Naive thymus-derived CD4-positive, alpha-beta T cell (primary cell): ENCODE measurements around the gene ACOT9. TPM values are rescaled to one million over a fixed set of nuclear protein-coding genes. Genes with fewer than 3 reads are reported as not detected.
"Not testable (repeated sequence)": the region's sequence is repeated elsewhere in the genome, so short reads cannot be mapped to it uniquely, and the experiment has no call there.

Source experiments
- ATAC-seq: fragments of 150-1000 bp; cut with Tn5 transposase; 2 replicates; pipeline ENCODE4 v1.10.0; 2021; ENCODE audit warnings: mild to moderate bottlenecking, moderate library complexity
- CTCF ChIA-PET: fragments of 350-600 bp; sonication (Branson Sonifier 250); formaldehyde crosslinking; loops from one replicate; lab custom pipeline; 2021; ENCODE audit warnings: antibody characterized with exemption; lab: Charles Lee
- POLR2A ChIA-PET: fragments of 350-600 bp; sonication (Branson Sonifier 250); formaldehyde crosslinking; loops from one replicate; lab custom pipeline; 2021; ENCODE audit warnings: antibody characterized with exemption, inconsistent platforms; lab: Charles Lee
- DNase-seq, 9 donors: peaks; one replicate each; pipeline versions ENCODE4 v3.0.0 to v3.0.0-alpha.2; 2020 to 2022; ENCODE audit warnings: mixed read lengths in 1 of 9
- H3K27ac ChIP-seq: one replicate; pipeline ENCODE4 v1.7.0; 2013; ENCODE audit warnings: mild to moderate bottlenecking, low read depth, low read length, moderate library complexity
- H3K27me3 ChIP-seq, 2 donors: one replicate each; pipeline ENCODE4 v1.7.0; 2013; ENCODE audit warnings: low read length in 2 of 2, mild to moderate bottlenecking in 2 of 2, moderate library complexity in 2 of 2; ENCODE audit not compliant: control insufficient read depth in 2 of 2, insufficient read depth in 2 of 2
- H3K36me3 ChIP-seq, 3 experiments: 1 replicate in 2 of 3; 2 replicates in 1 of 3; pipeline ENCODE4 v1.7.0; 2013; ENCODE audit warnings: low read length in 3 of 3, mild to moderate bottlenecking in 3 of 3, moderate library complexity in 1 of 3; ENCODE audit not compliant: insufficient read depth in 3 of 3, control insufficient read depth in 2 of 3
- H3K4me1 ChIP-seq, 2 donors: one replicate each; pipeline ENCODE4 v1.7.0; 2013; ENCODE audit warnings: low read length in 2 of 2, mild to moderate bottlenecking in 2 of 2, moderate library complexity in 1 of 2; ENCODE audit not compliant: control insufficient read depth in 2 of 2, insufficient read depth in 2 of 2
- H3K4me3 ChIP-seq: 2 replicates; pipeline ENCODE4 v1.7.0; 2013; ENCODE audit warnings: mild to moderate bottlenecking, low read length
- H3K9me3 ChIP-seq, 3 experiments: 1 replicate in 2 of 3; 2 replicates in 1 of 3; pipeline ENCODE4 v1.7.0; 2013; ENCODE audit warnings: low read length in 3 of 3; ENCODE audit not compliant: control insufficient read depth in 2 of 3
- H3K27ac Mint-ChIP-seq, 9 donors: one replicate each; pipeline ENCODE4 v1.8.0; 2020 to 2022; ENCODE audit warnings: mixed read lengths in 9 of 9, mild to moderate bottlenecking in 8 of 9, moderate library complexity in 5 of 9, inconsistent platforms in 2 of 9
- H3K27me3 Mint-ChIP-seq, 5 donors: one replicate each; pipeline ENCODE4 v1.8.0; 2021 to 2022; ENCODE audit warnings: mixed read lengths in 5 of 5, mild to moderate bottlenecking in 1 of 5
- H3K36me3 Mint-ChIP-seq, 5 donors: one replicate each; pipeline ENCODE4 v1.8.0; 2020 to 2022; ENCODE audit warnings: mixed read lengths in 5 of 5, mild to moderate bottlenecking in 3 of 5, inconsistent platforms in 1 of 5
- H3K4me1 Mint-ChIP-seq, 7 donors: one replicate each; pipeline ENCODE4 v1.8.0; 2020 to 2022; ENCODE audit warnings: mixed read lengths in 7 of 7, mild to moderate bottlenecking in 3 of 7, inconsistent platforms in 1 of 7
- H3K4me3 Mint-ChIP-seq, 10 donors: one replicate each; pipeline ENCODE4 v1.8.0; 2020 to 2022; ENCODE audit warnings: mild to moderate bottlenecking in 10 of 10, mixed read lengths in 10 of 10, moderate library complexity in 6 of 10, inconsistent platforms in 2 of 10
- H3K9me3 Mint-ChIP-seq, 11 donors: one replicate each; pipeline ENCODE4 v1.8.0; 2020 to 2022; ENCODE audit warnings: mixed read lengths in 11 of 11, mild to moderate bottlenecking in 4 of 11, inconsistent platforms in 1 of 11, moderate library complexity in 1 of 11
- intact Hi-C, 2 donors: fragments of 100-400 bp; cut with micrococcal nuclease; formaldehyde crosslinking; loops; one replicate each; pipeline ENCODE4 v1.15.1; 2023
- polyA plus RNA-seq, 2 donors: library from polyadenylated mRNA; unstranded; fragments of 300-500 nt; fragmentation: Illumina TruSeq; gene quantifications; one replicate each; pipeline ENCODE4 v1.2.3, GENCODE V29; 2021
- total RNA-seq, 6 experiments: library from RNA in 5 of 6; stranded (reverse) in 5 of 6; gene quantifications; 1 replicate in 5 of 6; 2 replicates in 1 of 6; pipeline ENCODE4 v1.2.3 and lab custom pipeline; 2021 to 2026

ACOT9 gene
- total and polyA plus RNA-seq, 7 experiments from 2014 or later, result 5.9 to 40.1 (median 9.0) TPM

DNA sequence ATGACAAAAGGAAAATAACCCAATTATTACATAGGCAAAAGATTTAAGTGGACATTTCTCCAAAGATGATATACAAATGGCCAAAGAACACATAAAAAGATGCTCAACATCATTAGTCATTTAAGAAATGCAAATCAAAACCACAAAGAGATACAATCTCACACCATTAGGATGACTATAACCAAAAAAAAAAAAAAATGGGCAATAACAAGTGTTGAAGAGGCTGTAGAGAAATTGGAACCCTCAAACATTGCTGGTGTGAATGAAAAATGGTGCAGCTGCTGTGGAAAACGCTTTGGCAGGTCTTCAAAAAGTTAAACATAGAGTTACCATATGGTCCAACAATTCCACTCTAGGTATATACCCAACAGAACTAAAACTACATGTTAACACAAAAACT lies 81.4 kb downstream of the ACOT9 start:
- no peaks in the 10 kb centered on the region for H3K9me3 Mint-ChIP-seq
- ATAC-seq, result no peak
- peak overlapping the region in 3 of 9 donors; percentile 5 to 91 (median 85) for H3K27ac Mint-ChIP-seq
- H3K27ac ChIP-seq, result no peak overlapping the region
- peaks cover 0 to 3% (median 0%) of the 10 kb centered on the region in 5 donors for H3K36me3 Mint-ChIP-seq
- ChIA-PET CTCF (no interaction called here), POLR2A (no interaction called here)
- H3K27me3 ChIP-seq, result no peaks in the 10 kb centered on the region
- H3K4me3 Mint-ChIP-seq, result peak overlapping the region in 2 of 10 donors; percentile 19 to 50
- intact Hi-C loops, result loop anchor here in 1 of 2 donors (1.0 to 10.0 kb wide), 2 partner anchors 243 to 393 kb away; partner anchors contain the start of genes APOO, CXorf58 and EIF2S3
- peaks cover 7 to 35% (median 27%) of the 10 kb centered on the region in 7 donors for H3K4me1 Mint-ChIP-seq
- peaks cover 5 to 11% of the 10 kb centered on the region in 2 donors for H3K4me1 ChIP-seq
- H3K27me3 Mint-ChIP-seq, result no peaks in the 10 kb centered on the region
- H3K9me3 ChIP-seq, result no peaks in the 10 kb centered on the region
- H3K4me3 ChIP-seq, result no peak overlapping the region
- H3K36me3 ChIP-seq, result no peaks in the 10 kb centered on the region
- no peak for DNase-seq

DNA sequence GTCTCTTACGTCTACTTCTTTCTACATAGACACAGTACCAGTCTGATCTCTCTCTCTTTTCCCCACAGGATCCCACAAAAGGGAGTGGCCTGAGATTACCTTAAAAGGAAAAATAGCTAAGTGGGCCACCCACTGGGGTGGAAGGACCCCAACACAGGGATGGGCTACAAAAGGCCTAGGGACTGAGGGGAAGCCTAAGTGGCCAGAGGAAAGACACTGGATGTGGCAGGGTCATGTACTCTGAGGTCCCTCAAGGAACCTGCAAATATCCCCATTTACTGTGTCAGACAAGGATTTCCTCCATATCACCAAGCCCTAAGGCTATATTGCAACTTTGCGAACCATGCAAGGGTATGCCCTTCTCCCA lies 82.3 kb downstream of the ACOT9 start:
- Histone ChIP-seq H3K27me3 (no peaks in the 10 kb centered on the region), H3K4me3 (no peak overlapping the region), H3K4me1 (peaks cover 5 to 10% of the 10 kb centered on the region in 2 donors), H3K27ac (no peak overlapping the region), H3K36me3 (no peaks in the 10 kb centered on the region), H3K9me3 (no peaks in the 10 kb centered on the region)
- Mint-ChIP-seq H3K4me3 (no peak overlapping the region), H3K27me3 (no peaks in the 10 kb centered on the region), H3K27ac (peak overlapping the region in 2 of 9 donors; percentile 18 to 73), H3K9me3 (no peaks in the 10 kb centered on the region), H3K36me3 (no peaks in the 10 kb centered on the region), H3K4me1 (peaks cover 2 to 29% (median 22%) of the 10 kb centered on the region in 7 donors)
- ChIA-PET CTCF (no interaction called here), POLR2A (interaction anchor here (0.5 kb wide), 1 partner anchor 28 kb away, joined by 3 read pairs; no protein-coding TSS in a partner anchor)
- intact Hi-C loops, result loop anchor here in 1 of 2 donors (10.0 kb wide), 1 partner anchor 244 kb away; the partner anchor contains the start of genes APOO and CXorf58
- DNase-seq (no peak), ATAC-seq (no peak)

DNA sequence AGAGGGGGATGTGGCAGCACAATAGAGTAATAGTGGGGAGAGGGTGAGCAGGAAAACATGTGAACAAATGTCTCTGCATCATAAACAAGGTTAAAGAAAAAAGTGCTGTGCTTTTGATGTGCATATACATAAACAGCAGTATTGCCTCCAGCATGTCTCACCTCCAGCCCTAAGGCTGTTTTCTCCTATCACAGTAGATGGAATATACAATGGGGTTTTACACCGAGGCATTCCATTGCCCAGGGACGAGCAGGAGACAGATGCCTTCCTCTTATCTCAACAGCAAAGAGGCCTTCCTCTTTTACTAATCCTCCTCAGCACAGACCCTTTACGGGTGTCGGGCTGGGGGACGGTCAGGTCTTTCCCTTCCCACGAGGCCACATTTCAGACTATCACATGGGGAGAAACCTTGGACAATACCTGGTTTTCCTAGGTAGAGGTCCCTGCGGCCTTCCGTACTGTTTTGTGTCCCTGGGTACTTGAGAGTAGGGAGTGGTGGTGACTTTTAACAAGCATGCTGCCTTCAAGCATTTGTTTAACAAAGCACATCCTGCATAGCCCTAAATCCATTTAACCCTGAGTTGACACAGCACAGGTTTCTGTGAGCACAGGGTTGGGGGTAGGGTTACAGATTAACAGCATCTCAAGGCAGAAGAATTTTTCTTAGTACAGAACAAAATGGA lies 82.9 kb downstream of the ACOT9 start:
- DNase-seq, CTCF ChIA-PET, POLR2A ChIA-PET, H3K9me3 Mint-ChIP-seq, ATAC-seq, H3K9me3 ChIP-seq, H3K27me3 ChIP-seq, H3K4me3 ChIP-seq, H3K36me3 Mint-ChIP-seq, H3K27ac ChIP-seq, H3K4me3 Mint-ChIP-seq, H3K27me3 Mint-ChIP-seq, H3K36me3 ChIP-seq: not testable (repeated sequence)
- intact Hi-C loops, result loop anchor here in 1 of 2 donors (10.0 kb wide), 1 partner anchor 245 kb away; the partner anchor contains the start of genes APOO and CXorf58
- peaks cover 2 to 28% (median 22%) of the 10 kb centered on the region in 7 donors for H3K4me1 Mint-ChIP-seq
- peaks cover 5 to 10% of the 10 kb centered on the region in 2 donors for H3K4me1 ChIP-seq
- peak overlapping the region in 1 of 9 donors; percentile 55 for H3K27ac Mint-ChIP-seq

DNA sequence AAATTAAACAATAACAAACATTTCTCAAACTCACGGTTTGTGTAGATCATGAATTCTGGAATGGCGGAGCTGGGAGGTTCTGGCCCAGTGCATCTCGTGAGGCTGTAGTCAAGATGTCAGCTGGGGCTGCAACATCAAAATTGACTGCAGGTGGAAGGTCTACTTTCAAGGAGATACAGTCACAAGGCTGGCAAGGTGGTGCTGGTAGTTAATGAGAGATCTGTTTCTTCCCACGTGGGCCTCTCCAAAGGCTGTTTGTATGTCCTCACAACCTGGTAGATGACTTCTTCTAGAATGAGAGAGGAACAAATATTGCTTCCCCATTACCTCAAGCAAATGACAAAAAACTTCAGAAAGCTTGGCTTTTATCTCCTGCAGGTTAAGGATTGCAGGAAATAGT lies 83.7 kb downstream of the ACOT9 start:
- intact Hi-C loops, result no loop called here
- no peaks in the 10 kb centered on the region for H3K27me3 ChIP-seq

DNA sequence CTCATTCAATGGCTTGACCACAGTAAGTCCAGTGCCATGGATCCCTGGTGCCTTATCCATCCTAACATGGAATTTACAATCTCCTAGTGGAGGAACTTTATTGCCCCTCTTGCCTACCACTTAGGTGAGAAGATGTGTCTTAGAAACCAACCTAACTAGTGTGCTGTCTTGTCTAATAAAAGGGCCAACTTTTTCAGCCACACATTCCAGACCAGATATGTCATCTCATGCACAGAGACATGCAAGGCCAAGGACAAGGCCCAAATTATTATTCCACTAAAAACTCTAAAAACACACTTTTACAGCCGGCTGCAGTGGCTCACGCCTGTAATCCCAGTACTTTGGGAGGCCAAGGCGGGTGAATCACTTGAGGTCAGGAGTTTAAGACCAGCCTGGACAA lies 86.4 kb downstream of the ACOT9 start:
- Histone ChIP-seq H3K36me3 (no peaks in the 10 kb centered on the region), H3K4me3 (no peak overlapping the region), H3K4me1 (peaks cover 0 to under 1% of the 10 kb centered on the region in 2 donors), H3K27me3 (no peaks in the 10 kb centered on the region), H3K27ac (no peak overlapping the region), H3K9me3 (no peaks in the 10 kb centered on the region)
- Mint-ChIP-seq H3K4me3 (no peak overlapping the region), H3K4me1 (peaks cover 0 to 15% (median 8%) of the 10 kb centered on the region in 7 donors), H3K36me3 (no peaks in the 10 kb centered on the region), H3K27me3 (peaks cover 0 to 5% (median 0%) of the 10 kb centered on the region in 5 donors), H3K27ac (no peak overlapping the region), H3K9me3 (no peaks in the 10 kb centered on the region)
- intact Hi-C loops, result no loop called here
- no peak for ATAC-seq
- ChIA-PET POLR2A (no interaction called here), CTCF (no interaction called here)
- no peak for DNase-seq

More for the DNA sequence above, 83.7 kb downstream of the ACOT9 start:
- H3K27ac Mint-ChIP-seq, result peak overlapping the region in 1 of 9 donors; percentile 55
- DNase-seq, result no peak
- Histone ChIP-seq H3K9me3 (no peaks in the 10 kb centered on the region), H3K4me3 (no peak overlapping the region), H3K36me3 (no peaks in the 10 kb centered on the region), H3K4me1 (peaks cover 5 to 10% of the 10 kb centered on the region in 2 donors), H3K27ac (no peak overlapping the region)
- no peak for ATAC-seq
- H3K27me3 Mint-ChIP-seq, result peaks cover 0 to under 1% (median 0%) of the 10 kb centered on the region in 5 donors
- no peaks in the 10 kb centered on the region for H3K9me3 Mint-ChIP-seq
- ChIA-PET CTCF (no interaction called here), POLR2A (no interaction called here)
- H3K4me1 Mint-ChIP-seq, result peaks cover 2 to 27% (median 22%) of the 10 kb centered on the region in 7 donors
- H3K4me3 Mint-ChIP-seq, result no peak overlapping the region
- H3K36me3 Mint-ChIP-seq, result no peaks in the 10 kb centered on the region

DNA sequence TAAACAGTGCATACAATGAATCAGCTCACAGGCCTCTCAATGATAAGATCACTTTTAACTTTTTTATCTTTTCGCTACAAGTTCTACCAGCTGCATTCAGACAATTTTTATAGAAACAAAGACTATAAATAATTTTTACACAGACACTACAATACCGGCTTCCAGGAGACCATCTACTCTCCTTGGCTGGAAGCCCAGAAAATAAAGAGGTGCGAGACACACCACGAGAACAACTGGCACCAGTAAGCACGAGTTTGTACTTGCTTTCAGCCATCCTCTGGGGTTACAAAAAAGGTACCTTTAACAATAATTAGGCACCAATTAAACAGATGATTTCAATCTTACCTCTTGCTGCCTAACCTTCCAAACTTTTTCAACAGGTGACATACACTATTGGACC lies 87.0 kb downstream of the ACOT9 start:
- Mint-ChIP-seq H3K4me1 (peaks cover 0 to 10% (median 3%) of the 10 kb centered on the region in 7 donors), H3K4me3 (no peak overlapping the region), H3K27me3 (peaks cover 0 to 5% (median 0%) of the 10 kb centered on the region in 5 donors), H3K27ac (no peak overlapping the region), H3K9me3 (no peaks in the 10 kb centered on the region), H3K36me3 (no peaks in the 10 kb centered on the region)
- Histone ChIP-seq H3K9me3 (no peaks in the 10 kb centered on the region), H3K4me3 (no peak overlapping the region), H3K4me1 (no peaks in the 10 kb centered on the region), H3K36me3 (no peaks in the 10 kb centered on the region), H3K27me3 (no peaks in the 10 kb centered on the region), H3K27ac (no peak overlapping the region)
- ChIA-PET POLR2A (interaction anchor here (0.7 kb wide), 1 partner anchor 11 kb away, joined by 3 read pairs; the partner anchor contains the start of gene PRDX4), CTCF (no interaction called here)
- intact Hi-C loops, result no loop called here
- ATAC-seq (no peak), DNase-seq (no peak)
